OCI-LY1 (cell line): Measurements from ENCODE around the gene ZNF831.

Experiments
- H2AFZ ChIP-seq: fragments of 200-600 bp; sonication (generic), shearing (Covaris generic); 2 replicates; pipeline ENCODE4 v1.6.0; 2014; ENCODE audit warnings: antibody characterized with exemption, mild to moderate bottlenecking, low read length
- H3F3A ChIP-seq: fragments of 200-600 bp; sonication (generic), shearing (Covaris generic); 2 replicates; pipeline ENCODE4 v1.6.0; 2014; ENCODE audit warnings: mild to moderate bottlenecking, antibody characterized with exemption, low read length, moderate library complexity; ENCODE audit not compliant: insufficient read depth
- H3K27ac ChIP-seq: fragments of 200-600 bp; sonication (generic); 2 replicates; pipeline ENCODE4 v1.5.1; 2014; ENCODE audit warnings: low read length, mixed run types, mild to moderate bottlenecking, low read depth; ENCODE audit not compliant: poor library complexity, severe bottlenecking
- H3K27me3 ChIP-seq: fragments of 200-600 bp; sonication (generic); 2 replicates; pipeline ENCODE4 v1.6.0; 2014; ENCODE audit warnings: antibody characterized with exemption, mild to moderate bottlenecking, low read length, moderate library complexity; ENCODE audit not compliant: insufficient read depth
- H3K36me3 ChIP-seq: fragments of 200-600 bp; sonication (generic); 2 replicates; pipeline ENCODE4 v1.6.1; 2014; ENCODE audit warnings: mild to moderate bottlenecking, antibody characterized with exemption, low read length, moderate library complexity, mixed read lengths; ENCODE audit not compliant: insufficient read depth
- H3K4me1 ChIP-seq: fragments of 200-600 bp; sonication (generic); 2 replicates; pipeline ENCODE4 v1.5.1; 2014; ENCODE audit warnings: mild to moderate bottlenecking, low read length, moderate library complexity; ENCODE audit not compliant: insufficient read depth, severe bottlenecking
- H3K4me2 ChIP-seq: fragments of 200-600 bp; sonication (generic), shearing (Covaris generic); 2 replicates; pipeline ENCODE4 v1.6.1; 2014; ENCODE audit warnings: low read length
- H3K4me3 ChIP-seq: fragments of 200-600 bp; sonication (generic); 2 replicates; pipeline ENCODE4 v1.5.1; 2014; ENCODE audit warnings: low read length, low read depth, mild to moderate bottlenecking, mixed read lengths; ENCODE audit not compliant: poor library complexity, severe bottlenecking
- H3K79me2 ChIP-seq: fragments of 200-600 bp; shearing (Covaris generic); 2 replicates; pipeline ENCODE4 v1.6.1; 2016; ENCODE audit warnings: mixed run types, low read length, mixed read lengths; ENCODE audit not compliant: insufficient read depth
- H3K9ac ChIP-seq: fragments of 200-600 bp; sonication (generic), shearing (Covaris generic); 2 replicates; pipeline ENCODE4 v1.6.1; 2014; ENCODE audit warnings: mild to moderate bottlenecking, low read length, mixed read lengths
- H3K9me2 ChIP-seq: fragments of 200-600 bp; sonication (generic), shearing (Covaris generic); 2 replicates; pipeline ENCODE4 v1.6.1; 2014; ENCODE audit warnings: low read depth, mild to moderate bottlenecking, low read length, mixed read lengths
- H3K9me3 ChIP-seq: fragments of 200-600 bp; shearing (Covaris generic); 2 replicates; pipeline ENCODE4 v1.6.1; 2014; ENCODE audit warnings: low read length, mixed read lengths
- H4K20me1 ChIP-seq: fragments of 200-600 bp; sonication (generic), shearing (Covaris generic); 2 replicates; pipeline ENCODE4 v1.6.0; 2016; ENCODE audit warnings: mild to moderate bottlenecking, low read length; ENCODE audit not compliant: insufficient read depth
- EZH2 ChIP-seq: fragments of 200-600 bp; sonication (generic), shearing (Covaris generic); IDR thresholded peaks from 2 replicates; pipeline ENCODE4 v1.8.0; 2017; ENCODE audit warnings: borderline replicate concordance, mixed run types, mild to moderate bottlenecking, antibody characterized with exemption, low read length, moderate library complexity, mixed read lengths
- TF ChIP-seq, protein P1 (sequence below): fragments of 200-600 bp; sonication (generic), shearing (Covaris generic); IDR thresholded peaks from 2 replicates; pipeline ENCODE4 v1.5.1; 2017; ENCODE audit warnings: mild to moderate bottlenecking, antibody characterized with exemption, low read length, moderate library complexity, mixed read lengths

The ZNF831 gene

DNA sequence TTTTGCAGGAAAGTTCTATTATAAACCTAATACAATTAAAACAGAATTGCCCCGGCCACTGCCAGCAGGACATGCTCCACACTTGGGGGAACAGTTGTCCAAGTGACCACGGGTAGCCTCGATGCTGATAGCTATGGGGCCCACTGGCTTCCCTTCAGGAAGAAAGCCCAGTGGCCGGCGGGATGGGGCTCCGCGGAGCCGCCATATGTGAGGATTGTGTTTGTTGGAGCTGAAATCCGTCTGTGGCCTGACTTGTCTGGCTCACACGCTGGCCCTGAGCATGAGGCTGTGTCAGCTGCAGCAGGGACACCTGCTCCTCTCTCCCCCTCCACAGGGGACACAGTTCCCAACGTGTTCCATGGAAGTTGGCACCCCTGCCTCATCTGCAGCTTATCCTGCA is 46.6 kb downstream of the ZNF831 start:
- H3F3A ChIP-seq = no peaks in the 10 kb centered on the region
- no peak overlapping the region for H3K4me3 ChIP-seq
- H4K20me1 ChIP-seq = no peaks in the 10 kb centered on the region
- no peaks in the 10 kb centered on the region for H3K79me2 ChIP-seq
- no peaks in the 10 kb centered on the region for H3K4me1 ChIP-seq
- H3K27ac ChIP-seq = no peak overlapping the region
- no peak overlapping the region for H2AFZ ChIP-seq
- H3K36me3 ChIP-seq = no peaks in the 10 kb centered on the region
- H3K9me3 ChIP-seq = no peaks in the 10 kb centered on the region
- TF ChIP-seq, protein P1, sequence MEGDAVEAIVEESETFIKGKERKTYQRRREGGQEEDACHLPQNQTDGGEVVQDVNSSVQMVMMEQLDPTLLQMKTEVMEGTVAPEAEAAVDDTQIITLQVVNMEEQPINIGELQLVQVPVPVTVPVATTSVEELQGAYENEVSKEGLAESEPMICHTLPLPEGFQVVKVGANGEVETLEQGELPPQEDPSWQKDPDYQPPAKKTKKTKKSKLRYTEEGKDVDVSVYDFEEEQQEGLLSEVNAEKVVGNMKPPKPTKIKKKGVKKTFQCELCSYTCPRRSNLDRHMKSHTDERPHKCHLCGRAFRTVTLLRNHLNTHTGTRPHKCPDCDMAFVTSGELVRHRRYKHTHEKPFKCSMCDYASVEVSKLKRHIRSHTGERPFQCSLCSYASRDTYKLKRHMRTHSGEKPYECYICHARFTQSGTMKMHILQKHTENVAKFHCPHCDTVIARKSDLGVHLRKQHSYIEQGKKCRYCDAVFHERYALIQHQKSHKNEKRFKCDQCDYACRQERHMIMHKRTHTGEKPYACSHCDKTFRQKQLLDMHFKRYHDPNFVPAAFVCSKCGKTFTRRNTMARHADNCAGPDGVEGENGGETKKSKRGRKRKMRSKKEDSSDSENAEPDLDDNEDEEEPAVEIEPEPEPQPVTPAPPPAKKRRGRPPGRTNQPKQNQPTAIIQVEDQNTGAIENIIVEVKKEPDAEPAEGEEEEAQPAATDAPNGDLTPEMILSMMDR = no peak
- TF ChIP-seq EZH2 = no peak
- no peak overlapping the region for H3K9ac ChIP-seq
- no peaks in the 10 kb centered on the region for H3K27me3 ChIP-seq
- H3K9me2 ChIP-seq = no peaks in the 10 kb centered on the region
- no peak overlapping the region for H3K4me2 ChIP-seq

DNA sequence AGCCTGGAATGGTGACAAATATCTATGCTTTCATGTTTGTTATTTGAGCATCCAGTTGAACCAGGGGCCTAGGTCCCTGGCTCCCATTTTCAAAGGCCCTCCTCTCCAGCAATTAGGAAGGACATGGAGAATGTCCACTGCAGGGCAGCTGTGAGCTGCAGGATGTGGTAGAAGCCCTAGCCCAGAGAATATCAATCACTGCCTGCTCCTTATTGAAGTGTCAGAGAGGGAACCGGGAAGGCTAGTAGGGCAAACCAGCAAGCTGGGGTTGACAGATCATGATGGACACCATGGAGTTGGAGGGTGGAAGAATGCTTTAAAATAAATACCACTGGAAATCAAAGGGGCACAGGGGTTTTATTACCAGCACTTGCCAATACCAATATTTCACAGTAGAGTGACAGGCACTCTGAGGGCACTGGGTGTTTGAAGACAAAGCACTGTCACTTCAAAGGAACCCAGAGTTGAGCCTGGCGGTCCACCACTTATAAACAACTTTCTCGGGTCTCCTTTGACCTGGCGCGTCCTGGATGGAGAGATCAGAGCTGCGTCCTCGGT is 47.7 kb downstream of the ZNF831 start:
- no peaks in the 10 kb centered on the region for H3K9me3 ChIP-seq
- no peaks in the 10 kb centered on the region for H3F3A ChIP-seq
- no peak overlapping the region for H3K9ac ChIP-seq
- no peak overlapping the region for H3K4me3 ChIP-seq
- H3K27ac ChIP-seq = no peak overlapping the region
- no peaks in the 10 kb centered on the region for H3K9me2 ChIP-seq
- no peak for TF ChIP-seq EZH2
- TF ChIP-seq, protein P1 = no peak
- H3K4me2 ChIP-seq = no peak overlapping the region
- H3K4me1 ChIP-seq = no peaks in the 10 kb centered on the region
- H4K20me1 ChIP-seq = no peaks in the 10 kb centered on the region
- H3K79me2 ChIP-seq = no peaks in the 10 kb centered on the region
- no peak overlapping the region for H2AFZ ChIP-seq
- H3K36me3 ChIP-seq = no peaks in the 10 kb centered on the region
- H3K27me3 ChIP-seq = no peaks in the 10 kb centered on the region

DNA sequence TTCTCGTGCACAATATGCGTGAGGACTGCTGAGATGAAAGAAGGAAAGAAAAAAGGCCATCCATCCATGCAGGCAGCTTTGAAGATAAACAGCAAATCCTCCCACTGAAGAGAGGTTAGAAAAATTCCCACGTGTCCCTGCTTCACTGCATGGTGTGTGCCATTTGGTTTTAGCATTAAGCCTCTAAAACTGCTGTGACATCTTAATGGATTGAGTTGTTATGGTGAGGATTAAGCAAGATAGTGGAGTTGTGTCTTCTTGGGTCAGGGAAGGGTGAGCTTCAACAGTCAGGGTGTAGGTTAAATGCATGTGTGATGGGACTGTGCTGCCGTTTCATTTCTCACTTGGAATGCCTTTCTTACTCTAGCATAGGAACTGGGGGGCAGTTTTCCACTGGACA is 50.5 kb downstream of the ZNF831 start:
- Histone ChIP-seq H3K4me1 (no peaks in the 10 kb centered on the region), H3K9me3 (no peaks in the 10 kb centered on the region), H2AFZ (no peak overlapping the region), H4K20me1 (no peaks in the 10 kb centered on the region), H3K27me3 (no peaks in the 10 kb centered on the region), H3K9me2 (no peaks in the 10 kb centered on the region), H3F3A (no peaks in the 10 kb centered on the region), H3K4me2 (no peak overlapping the region), H3K9ac (no peak overlapping the region), H3K27ac (no peak overlapping the region), H3K4me3 (no peak overlapping the region), H3K79me2 (no peaks in the 10 kb centered on the region), H3K36me3 (no peaks in the 10 kb centered on the region)
- no peak for TF ChIP-seq EZH2
- TF ChIP-seq, protein P1 = no peak
